Naive thymus-derived CD4-positive, alpha-beta T cell (primary cell): ENCODE results near the gene LRMDA. TPM values are rescaled to one million over a fixed set of nuclear protein-coding genes. Genes with fewer than 3 reads are reported as not detected.
A peak's percentile ranks its signal among the peaks of the same experiment; 100 is the strongest.

Experiments
- ATAC-seq: fragments of 150-1000 bp; cut with Tn5 transposase; 2 replicates; pipeline ENCODE4 v1.10.0; 2021; ENCODE audit warnings: mild to moderate bottlenecking, moderate library complexity
- CTCF ChIA-PET: fragments of 350-600 bp; sonication (Branson Sonifier 250); formaldehyde crosslinking; loops from one replicate; lab custom pipeline; 2021; ENCODE audit warnings: antibody characterized with exemption; lab: Charles Lee
- POLR2A ChIA-PET: fragments of 350-600 bp; sonication (Branson Sonifier 250); formaldehyde crosslinking; loops from one replicate; lab custom pipeline; 2021; ENCODE audit warnings: antibody characterized with exemption, inconsistent platforms; lab: Charles Lee
- DNase-seq, 9 donors: peaks; one replicate each; pipeline versions ENCODE4 v3.0.0 to v3.0.0-alpha.2; 2020 to 2022; ENCODE audit warnings: mixed read lengths in 1 of 9
- H3K27ac ChIP-seq: one replicate; pipeline ENCODE4 v1.7.0; 2013; ENCODE audit warnings: mild to moderate bottlenecking, low read depth, low read length, moderate library complexity
- H3K27me3 ChIP-seq, 2 donors: one replicate each; pipeline ENCODE4 v1.7.0; 2013; ENCODE audit warnings: low read length in 2 of 2, mild to moderate bottlenecking in 2 of 2, moderate library complexity in 2 of 2; ENCODE audit not compliant: control insufficient read depth in 2 of 2, insufficient read depth in 2 of 2
- H3K36me3 ChIP-seq, 3 experiments: 1 replicate in 2 of 3; 2 replicates in 1 of 3; pipeline ENCODE4 v1.7.0; 2013; ENCODE audit warnings: low read length in 3 of 3, mild to moderate bottlenecking in 3 of 3, moderate library complexity in 1 of 3; ENCODE audit not compliant: insufficient read depth in 3 of 3, control insufficient read depth in 2 of 3
- H3K4me1 ChIP-seq, 2 donors: one replicate each; pipeline ENCODE4 v1.7.0; 2013; ENCODE audit warnings: low read length in 2 of 2, mild to moderate bottlenecking in 2 of 2, moderate library complexity in 1 of 2; ENCODE audit not compliant: control insufficient read depth in 2 of 2, insufficient read depth in 2 of 2
- H3K4me3 ChIP-seq: 2 replicates; pipeline ENCODE4 v1.7.0; 2013; ENCODE audit warnings: mild to moderate bottlenecking, low read length
- H3K9me3 ChIP-seq, 3 experiments: 1 replicate in 2 of 3; 2 replicates in 1 of 3; pipeline ENCODE4 v1.7.0; 2013; ENCODE audit warnings: low read length in 3 of 3; ENCODE audit not compliant: control insufficient read depth in 2 of 3
- H3K27ac Mint-ChIP-seq, 9 donors: one replicate each; pipeline ENCODE4 v1.8.0; 2020 to 2022; ENCODE audit warnings: mixed read lengths in 9 of 9, mild to moderate bottlenecking in 8 of 9, moderate library complexity in 5 of 9, inconsistent platforms in 2 of 9
- H3K27me3 Mint-ChIP-seq, 5 donors: one replicate each; pipeline ENCODE4 v1.8.0; 2021 to 2022; ENCODE audit warnings: mixed read lengths in 5 of 5, mild to moderate bottlenecking in 1 of 5
- H3K36me3 Mint-ChIP-seq, 5 donors: one replicate each; pipeline ENCODE4 v1.8.0; 2020 to 2022; ENCODE audit warnings: mixed read lengths in 5 of 5, mild to moderate bottlenecking in 3 of 5, inconsistent platforms in 1 of 5
- H3K4me1 Mint-ChIP-seq, 7 donors: one replicate each; pipeline ENCODE4 v1.8.0; 2020 to 2022; ENCODE audit warnings: mixed read lengths in 7 of 7, mild to moderate bottlenecking in 3 of 7, inconsistent platforms in 1 of 7
- H3K4me3 Mint-ChIP-seq, 10 donors: one replicate each; pipeline ENCODE4 v1.8.0; 2020 to 2022; ENCODE audit warnings: mild to moderate bottlenecking in 10 of 10, mixed read lengths in 10 of 10, moderate library complexity in 6 of 10, inconsistent platforms in 2 of 10
- H3K9me3 Mint-ChIP-seq, 11 donors: one replicate each; pipeline ENCODE4 v1.8.0; 2020 to 2022; ENCODE audit warnings: mixed read lengths in 11 of 11, mild to moderate bottlenecking in 4 of 11, inconsistent platforms in 1 of 11, moderate library complexity in 1 of 11
- intact Hi-C, 2 donors: fragments of 100-400 bp; cut with micrococcal nuclease; formaldehyde crosslinking; loops; one replicate each; pipeline ENCODE4 v1.15.1; 2023
- polyA plus RNA-seq, 2 donors: library from polyadenylated mRNA; unstranded; fragments of 300-500 nt; fragmentation: Illumina TruSeq; gene quantifications; one replicate each; pipeline ENCODE4 v1.2.3, GENCODE V29; 2021
- total RNA-seq, 6 experiments: library from RNA in 5 of 6; stranded (reverse) in 5 of 6; gene quantifications; 1 replicate in 5 of 6; 2 replicates in 1 of 6; pipeline ENCODE4 v1.2.3 and lab custom pipeline; 2021 to 2026

The LRMDA gene
- total and polyA plus RNA-seq, 7 experiments from 2014 or later, result 0.57 to 14.9 (median 3.0) TPM; not detected in 4

DNA sequence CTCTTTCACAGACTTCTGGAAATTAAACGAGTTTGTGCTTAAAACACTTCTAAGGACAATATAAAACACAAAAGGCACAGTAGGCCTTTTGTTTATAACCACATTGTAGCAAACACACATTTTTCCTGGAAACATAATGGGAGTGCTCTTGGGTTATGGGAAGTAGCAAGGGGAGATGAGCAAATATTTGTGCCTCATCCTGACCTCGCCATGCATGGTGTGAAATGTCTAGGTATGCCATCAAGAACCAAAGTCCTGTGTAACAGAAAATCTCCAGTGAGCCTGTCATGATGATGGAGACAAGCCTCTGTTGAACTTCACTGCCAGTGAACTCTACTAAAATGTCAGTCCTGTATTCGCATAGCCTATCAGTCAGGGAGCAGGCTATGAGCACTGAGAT lies 1029.6 kb downstream of the LRMDA start:
- Mint-ChIP-seq H3K4me3 (no peak overlapping the region), H3K4me1 (no peaks in the 10 kb centered on the region), H3K27me3 (no peaks in the 10 kb centered on the region), H3K9me3 (peaks cover 0 to 4% (median 0%) of the 10 kb centered on the region in 11 donors), H3K36me3 (no peaks in the 10 kb centered on the region), H3K27ac (no peak overlapping the region)
- H3K27me3 ChIP-seq, result no peaks in the 10 kb centered on the region
- no peaks in the 10 kb centered on the region for H3K36me3 ChIP-seq
- H3K4me3 ChIP-seq, result no peak overlapping the region
- no peaks in the 10 kb centered on the region for H3K9me3 ChIP-seq
- intact Hi-C loops, result no loop called here
- DNase-seq (no peak), ATAC-seq (no peak)
- ChIA-PET POLR2A (no interaction called here), CTCF (no interaction called here)
- no peaks in the 10 kb centered on the region for H3K4me1 ChIP-seq
- H3K27ac ChIP-seq, result no peak overlapping the region

DNA sequence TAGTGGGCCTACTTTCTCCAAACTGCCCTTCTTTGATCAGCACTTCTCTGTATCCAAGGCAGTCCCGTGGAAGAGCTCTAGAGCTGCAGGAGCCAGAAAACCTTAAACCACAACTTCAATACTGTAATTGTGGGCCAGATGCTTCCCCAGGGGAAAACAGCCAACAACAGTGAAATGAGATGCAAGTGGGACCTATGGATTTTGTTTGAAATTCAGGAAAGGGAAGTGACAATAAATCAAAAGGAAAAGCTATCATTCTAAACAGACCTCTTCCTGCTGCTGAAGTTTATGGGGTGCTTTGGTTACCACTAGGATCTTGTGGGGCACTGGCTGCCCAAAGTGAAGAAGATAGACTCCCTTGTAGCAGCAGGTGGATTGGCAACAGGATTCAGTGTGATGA lies 1031.7 kb downstream of the LRMDA start:
- peaks cover 0 to 3% (median 0%) of the 10 kb centered on the region in 11 donors for H3K9me3 Mint-ChIP-seq
- H3K4me3 ChIP-seq, result no peak overlapping the region
- ChIA-PET POLR2A (no interaction called here), CTCF (no interaction called here)
- H3K27ac ChIP-seq, result no peak overlapping the region
- no peaks in the 10 kb centered on the region for H3K4me1 ChIP-seq
- no peaks in the 10 kb centered on the region for H3K9me3 ChIP-seq
- no peak overlapping the region for H3K4me3 Mint-ChIP-seq
- DNase-seq, result no peak
- ATAC-seq, result no peak
- no peaks in the 10 kb centered on the region for H3K4me1 Mint-ChIP-seq
- H3K27me3 Mint-ChIP-seq, result no peaks in the 10 kb centered on the region
- no peaks in the 10 kb centered on the region for H3K36me3 ChIP-seq
- H3K27me3 ChIP-seq, result no peaks in the 10 kb centered on the region
- H3K36me3 Mint-ChIP-seq, result no peaks in the 10 kb centered on the region
- H3K27ac Mint-ChIP-seq, result peak overlapping the region in 1 of 9 donors; percentile 14
- intact Hi-C loops, result no loop called here

DNA sequence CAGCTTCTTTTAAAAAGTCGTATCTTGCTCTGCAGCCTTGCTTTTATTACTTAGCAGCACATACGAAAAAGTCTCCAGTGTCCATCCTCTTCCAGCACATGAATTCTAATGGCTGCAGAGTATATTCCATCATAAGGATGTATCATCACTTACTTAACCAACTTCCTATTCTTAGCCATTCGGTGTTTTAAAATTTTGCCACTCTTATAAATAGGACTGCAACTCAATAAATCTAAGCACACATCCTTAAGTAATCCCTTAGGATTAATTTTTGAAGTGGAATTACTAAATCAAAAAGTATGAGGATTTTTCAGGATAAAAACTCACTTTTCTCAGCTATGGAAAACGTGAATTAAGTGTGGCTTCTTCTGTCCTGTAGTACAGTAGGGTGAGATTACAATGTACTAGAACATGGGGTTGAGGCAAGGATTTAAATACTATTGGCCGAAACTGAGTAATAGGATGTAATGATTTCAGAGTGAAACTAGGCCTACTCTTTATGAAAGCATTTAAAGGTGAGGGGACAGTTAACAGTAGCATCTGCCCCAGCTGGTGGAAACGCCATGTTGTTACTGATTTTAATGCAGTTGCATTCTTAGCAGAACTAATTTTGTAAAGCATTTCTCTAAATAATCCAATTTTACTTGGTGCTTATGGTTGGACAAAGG lies 1035.5 kb downstream of the LRMDA start:
- intact Hi-C loops, result no loop called here
- POLR2A ChIA-PET, result no interaction called here
- ATAC-seq, result no peak
- CTCF ChIA-PET, result no interaction called here
- Histone ChIP-seq H3K27me3 (no peaks in the 10 kb centered on the region), H3K4me3 (no peak overlapping the region), H3K36me3 (no peaks in the 10 kb centered on the region), H3K4me1 (no peaks in the 10 kb centered on the region), H3K27ac (no peak overlapping the region), H3K9me3 (no peaks in the 10 kb centered on the region)
- peaks cover 0 to 4% (median 1%) of the 10 kb centered on the region in 11 donors for H3K9me3 Mint-ChIP-seq
- no peak for DNase-seq
- H3K27me3 Mint-ChIP-seq, result no peaks in the 10 kb centered on the region
- no peak overlapping the region for H3K4me3 Mint-ChIP-seq
- no peaks in the 10 kb centered on the region for H3K36me3 Mint-ChIP-seq
- H3K4me1 Mint-ChIP-seq, result no peaks in the 10 kb centered on the region
- no peak overlapping the region for H3K27ac Mint-ChIP-seq

DNA sequence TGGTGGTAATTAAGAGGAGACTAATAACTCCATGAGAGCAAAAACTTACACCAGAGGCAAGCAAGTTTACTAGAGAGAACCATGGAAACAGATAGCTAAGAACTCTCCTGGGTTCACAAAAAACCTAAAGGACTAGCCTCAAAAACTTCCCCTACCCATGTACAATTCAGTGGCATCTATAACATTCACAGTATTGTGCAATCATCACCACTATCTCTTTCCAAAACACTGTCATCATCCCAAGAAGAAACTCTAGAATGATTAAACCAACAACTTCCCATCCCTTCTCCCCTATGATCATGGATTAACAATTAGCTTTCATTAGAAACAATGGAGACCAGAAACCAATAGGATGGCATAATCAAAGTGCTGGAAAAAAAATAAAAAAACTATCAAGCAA lies 1038.3 kb downstream of the LRMDA start:
- intact Hi-C loops, result no loop called here
- CTCF ChIA-PET, result no interaction called here
- POLR2A ChIA-PET, result no interaction called here

DNA sequence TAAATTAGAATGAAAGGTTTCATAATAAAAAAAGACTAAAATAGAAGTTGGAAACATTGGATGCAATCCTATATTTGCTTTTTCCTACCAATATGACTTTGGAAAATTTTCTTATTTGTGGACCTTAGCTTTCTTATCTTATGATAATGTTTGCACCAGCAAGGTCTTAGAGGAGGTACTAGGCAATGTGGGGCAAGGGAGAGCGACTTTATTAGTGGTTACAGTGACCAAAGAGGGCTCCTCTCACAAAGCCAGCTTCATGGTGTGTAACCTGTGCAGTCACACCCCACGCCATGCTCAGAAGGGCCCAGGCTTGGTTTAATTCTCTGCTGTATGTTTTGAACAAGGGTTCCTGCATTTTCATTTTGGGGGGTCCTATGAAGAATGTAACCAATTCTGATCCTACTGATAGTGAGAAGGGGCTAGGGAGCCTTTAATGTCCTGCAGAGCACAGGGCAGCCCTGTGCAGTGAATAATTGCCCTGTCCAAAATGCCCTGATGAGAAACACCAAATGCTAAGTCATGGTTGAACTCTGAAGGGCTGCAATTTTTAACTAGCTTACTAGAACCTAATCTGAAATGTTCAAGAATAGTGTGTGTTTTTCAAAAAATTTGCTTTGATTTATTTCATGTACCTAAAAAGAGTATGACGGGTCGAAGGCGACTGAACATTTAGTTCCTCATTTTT lies 1047.8 kb downstream of the LRMDA start:
- H3K36me3 Mint-ChIP-seq, result no peaks in the 10 kb centered on the region
- H3K4me3 ChIP-seq, result no peak overlapping the region
- no peaks in the 10 kb centered on the region for H3K4me1 Mint-ChIP-seq
- peaks cover 0 to 14% (median 4%) of the 10 kb centered on the region in 11 donors for H3K9me3 Mint-ChIP-seq
- CTCF ChIA-PET, result no interaction called here
- no peaks in the 10 kb centered on the region for H3K4me1 ChIP-seq
- no peaks in the 10 kb centered on the region for H3K27me3 ChIP-seq
- no peak overlapping the region for H3K27ac ChIP-seq
- H3K9me3 ChIP-seq, result peaks cover 0 to 5% (median 0%) of the 10 kb centered on the region in 3 experiments
- H3K27me3 Mint-ChIP-seq, result no peaks in the 10 kb centered on the region
- intact Hi-C loops, result no loop called here
- no peak overlapping the region for H3K4me3 Mint-ChIP-seq
- ATAC-seq (no peak), DNase-seq (no peak)
- POLR2A ChIA-PET, result no interaction called here
- no peak overlapping the region for H3K27ac Mint-ChIP-seq
- H3K36me3 ChIP-seq, result no peaks in the 10 kb centered on the region

More for the DNA sequence above, 1038.3 kb downstream of the LRMDA start:
- H3K27me3 Mint-ChIP-seq, result no peaks in the 10 kb centered on the region
- Histone ChIP-seq H3K27me3 (no peaks in the 10 kb centered on the region), H3K4me3 (no peak overlapping the region), H3K4me1 (no peaks in the 10 kb centered on the region), H3K9me3 (no peaks in the 10 kb centered on the region), H3K27ac (no peak overlapping the region), H3K36me3 (no peaks in the 10 kb centered on the region)
- no peaks in the 10 kb centered on the region for H3K36me3 Mint-ChIP-seq
- no peaks in the 10 kb centered on the region for H3K4me1 Mint-ChIP-seq
- H3K27ac Mint-ChIP-seq, result no peak overlapping the region
- no peak overlapping the region for H3K4me3 Mint-ChIP-seq
- peaks cover 0 to 11% (median 2%) of the 10 kb centered on the region in 11 donors for H3K9me3 Mint-ChIP-seq
- DNase-seq (no peak), ATAC-seq (no peak)

DNA sequence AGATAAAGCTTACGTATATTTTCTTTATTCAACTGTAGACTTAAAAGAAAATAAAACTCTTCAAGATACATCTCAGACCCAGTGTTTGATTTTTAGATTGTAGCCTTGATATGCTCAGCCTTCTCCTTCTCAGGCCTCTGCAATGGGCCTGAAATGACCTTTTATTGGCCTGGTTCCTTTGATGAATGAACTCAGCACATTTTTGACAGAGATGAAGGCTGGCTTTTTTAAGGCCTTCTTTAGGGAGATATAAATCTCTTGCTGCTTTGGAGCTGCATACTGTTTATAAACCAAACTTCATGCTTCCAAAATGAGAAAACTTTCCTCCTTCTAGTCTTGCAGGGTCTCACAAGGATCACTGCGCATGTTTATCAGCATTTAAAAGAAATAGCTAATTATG lies 1049.8 kb downstream of the LRMDA start:
- no peak overlapping the region for H3K4me3 ChIP-seq
- ChIA-PET POLR2A (no interaction called here), CTCF (no interaction called here)
- H3K36me3 ChIP-seq, result no peaks in the 10 kb centered on the region
- H3K27me3 ChIP-seq, result no peaks in the 10 kb centered on the region
- Mint-ChIP-seq H3K36me3 (no peaks in the 10 kb centered on the region), H3K27ac (no peak overlapping the region), H3K4me3 (no peak overlapping the region), H3K9me3 (peaks cover 0 to 25% (median 4%) of the 10 kb centered on the region in 11 donors), H3K27me3 (no peaks in the 10 kb centered on the region), H3K4me1 (no peaks in the 10 kb centered on the region)
- no peak for ATAC-seq
- no peak overlapping the region for H3K27ac ChIP-seq
- intact Hi-C loops, result no loop called here
- no peak for DNase-seq
- no peaks in the 10 kb centered on the region for H3K4me1 ChIP-seq
- H3K9me3 ChIP-seq, result peaks cover 0 to 5% (median 0%) of the 10 kb centered on the region in 3 experiments

DNA sequence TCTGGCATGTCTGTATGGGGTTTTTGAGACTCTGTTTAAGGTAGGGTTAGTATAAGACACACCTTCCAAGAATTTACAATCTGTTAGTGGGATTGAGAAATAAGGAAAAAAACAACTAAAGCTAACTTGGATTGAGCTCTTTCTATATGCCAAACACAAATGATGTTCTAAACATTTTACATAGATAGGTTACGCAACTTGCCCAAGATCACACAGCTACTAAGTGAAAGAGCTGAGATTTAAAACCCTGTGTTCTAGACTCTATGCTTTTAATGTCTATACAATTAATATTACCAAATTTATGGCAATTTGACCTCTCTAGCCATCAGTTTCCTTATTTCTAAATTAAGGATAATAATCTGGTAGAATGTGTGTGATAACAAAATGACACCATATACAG lies 1056.2 kb downstream of the LRMDA start:
- intact Hi-C loops, result no loop called here
- no peak for ATAC-seq
- H3K27ac Mint-ChIP-seq, result no peak overlapping the region

More for the DNA sequence above, 1056.2 kb downstream of the LRMDA start:
- no peak overlapping the region for H3K4me3 Mint-ChIP-seq
- H3K9me3 Mint-ChIP-seq, result peaks cover 0 to 60% (median 14%) of the 10 kb centered on the region in 11 donors
- Histone ChIP-seq H3K4me3 (no peak overlapping the region), H3K9me3 (peaks cover 0 to 8% (median 0%) of the 10 kb centered on the region in 3 experiments), H3K4me1 (no peaks in the 10 kb centered on the region), H3K27ac (no peak overlapping the region), H3K36me3 (no peaks in the 10 kb centered on the region), H3K27me3 (no peaks in the 10 kb centered on the region)
- POLR2A ChIA-PET, result no interaction called here
- no peak for DNase-seq
- no peaks in the 10 kb centered on the region for H3K36me3 Mint-ChIP-seq
- CTCF ChIA-PET, result interaction anchor here (0.7 kb wide), 1 partner anchor 154 kb away, joined by 3 read pairs; no protein-coding TSS in a partner anchor
- no peaks in the 10 kb centered on the region for H3K4me1 Mint-ChIP-seq
- H3K27me3 Mint-ChIP-seq, result no peaks in the 10 kb centered on the region
